GM12878 (cell line): ENCODE data around the gene MAGI2. TPM values are rescaled to one million over a fixed set of nuclear protein-coding genes. Genes with fewer than 3 reads are reported as not detected.

Experiments used
- ATAC-seq: fragments of 200-7000 bp; cut with Tn5 transposase; 3 replicates; pipeline ENCODE4 v1.9.1; 2020; ENCODE audit warnings: mild to moderate bottlenecking, moderate library complexity
- BruUV-seq: library from RNA; stranded (reverse); fragments of 400-500 nt; replicated peaks from 2 replicates; lab custom pipeline; 2021; lab: Mats Ljungman, UMichigan
- CTCF ChIA-PET: fragments of 300-600 bp; sonication (Branson Sonifier 250); formaldehyde crosslinking; extraction: SDS; loops from one replicate; lab custom pipeline; 2021; ENCODE audit warnings: inconsistent platforms; lab: Yijun Ruan, JAX
- POLR2A ChIA-PET: fragments of 350-600 bp; formaldehyde crosslinking; extraction: SDS; loops from one replicate; lab custom pipeline; 2021; ENCODE audit warnings: inconsistent platforms; lab: Charles Lee
- RAD21 ChIA-PET: fragments of 300-600 bp; sonication (Branson Sonifier 250); formaldehyde crosslinking; loops from one replicate; lab custom pipeline; 2023; ENCODE audit warnings: antibody characterized with exemption; ENCODE audit not compliant: unreplicated experiment; lab: Charles Lee
- SMC1A ChIA-PET: fragments of 300-600 bp; sonication (Branson Sonifier 250); formaldehyde crosslinking; loops from one replicate; lab custom pipeline; 2023; ENCODE audit not compliant: unreplicated experiment, uncharacterized antibody; lab: Charles Lee
- DNase-seq: peaks from one replicate; pipeline ENCODE4 v3.0.0-alpha.2; 2011; ENCODE audit warnings: low read depth, low spot score
- FAIRE-seq: peaks from 3 replicates; lab custom pipeline; 2011; peaks lifted over from hg19 to GRCh38; lab: Jason Lieb, UNC
- H2AFZ ChIP-seq: 2 replicates; pipeline ENCODE4 v1.6.0; 2011; ENCODE audit warnings: low read depth, low read length, control low read depth; ENCODE audit not compliant: control insufficient read depth
- H3K27ac ChIP-seq: 2 replicates; pipeline ENCODE4 v1.5.1; 2011; ENCODE audit warnings: control low read depth; ENCODE audit not compliant: control insufficient read depth, insufficient read depth
- H3K27me3 ChIP-seq, 2 experiments: replicated peaks in 1 of 2; 2 replicates each; pipeline versions ENCODE4 v1.6.0 to v1.6.1; 2011; ENCODE audit warnings: low read length in 1 of 2; ENCODE audit not compliant: control insufficient read depth in 2 of 2, insufficient read depth in 2 of 2
- H3K36me3 ChIP-seq, 2 experiments: 2 replicates each; pipeline ENCODE4 v1.5.1; 2011; ENCODE audit warnings: low read length in 1 of 2; ENCODE audit not compliant: control insufficient read depth in 2 of 2, insufficient read depth in 2 of 2
- H3K4me1 ChIP-seq: 2 replicates; pipeline ENCODE4 v1.6.1; 2011; ENCODE audit warnings: mild to moderate bottlenecking, low read length, moderate library complexity, mixed read lengths; ENCODE audit not compliant: control insufficient read depth, insufficient read depth
- H3K4me2 ChIP-seq: 2 replicates; pipeline ENCODE4 v1.6.0; 2011; ENCODE audit warnings: control low read depth; ENCODE audit not compliant: control insufficient read depth, insufficient read depth
- H3K4me3 ChIP-seq: fragments of 200-600 bp; sonication (generic); 2 replicates; pipeline ENCODE4 v1.5.1; 2016
- H3K79me2 ChIP-seq: 2 replicates; pipeline ENCODE4 v1.6.0; 2011; ENCODE audit warnings: low read length; ENCODE audit not compliant: control insufficient read depth, insufficient read depth
- H3K9ac ChIP-seq: 2 replicates; pipeline ENCODE4 v1.8.0; 2011; ENCODE audit warnings: low read length, control low read depth, mixed read lengths; ENCODE audit not compliant: control insufficient read depth, insufficient read depth
- H3K9me3 ChIP-seq: replicated peaks from 3 replicates; pipeline ENCODE4 v1.5.1; 2011; ENCODE audit warnings: mild to moderate bottlenecking, low read length; ENCODE audit not compliant: control insufficient read depth, insufficient read depth
- H4K20me1 ChIP-seq: 2 replicates; pipeline ENCODE4 v1.6.0; 2011; ENCODE audit not compliant: control insufficient read depth, insufficient read depth
- BHLHE40 ChIP-seq, 2 experiments: fragments of 450-650 bp in 1 of 2; IDR thresholded peaks; 2 replicates each; pipeline ENCODE4 v1.6.1; 2011 to 2017; ENCODE audit warnings: low read depth in 2 of 2, borderline replicate concordance in 1 of 2, improper control_type of control experiment in 1 of 2, low read length in 1 of 2, mild to moderate bottlenecking in 1 of 2
- BRCA1 ChIP-seq: IDR thresholded peaks from 2 replicates; pipeline ENCODE4 v1.6.1; 2011; ENCODE audit warnings: low read depth, low read length, improper control_type of control experiment
- CREB1 ChIP-seq: IDR thresholded peaks from 2 replicates; pipeline ENCODE4 v1.6.1; 2012; ENCODE audit warnings: low read depth, mild to moderate bottlenecking, inconsistent platforms
- CREM ChIP-seq: IDR thresholded peaks from 2 replicates; pipeline ENCODE4 v1.6.1; 2014; ENCODE audit warnings: antibody characterized with exemption, low read depth
- ESRRA ChIP-seq: IDR thresholded peaks from 2 replicates; pipeline ENCODE4 v1.6.1; 2012; ENCODE audit warnings: mild to moderate bottlenecking, low read length, improper control_type of control experiment
- GATAD2B ChIP-seq: fragments of 450-650 bp; conservative IDR thresholded peaks from 2 replicates; pipeline ENCODE4 v1.6.1; 2017; ENCODE audit warnings: low read depth, mild to moderate bottlenecking, moderate library complexity
- HDAC2 ChIP-seq: fragments of 200-600 bp; sonication (generic); IDR thresholded peaks from 2 replicates; pipeline ENCODE4 v1.6.1; 2017
- MYC ChIP-seq: IDR thresholded peaks from 2 replicates; pipeline ENCODE4 v1.6.1; 2011; ENCODE audit warnings: mild to moderate bottlenecking, low read length, moderate library complexity, inconsistent platforms; ENCODE audit not compliant: insufficient read depth, insufficient replicate concordance, insufficient read length, severe bottlenecking
- NFXL1 ChIP-seq: fragments of 450-650 bp; IDR thresholded peaks from 2 replicates; pipeline ENCODE4 v1.6.1; 2017; ENCODE audit warnings: antibody characterized with exemption, mild to moderate bottlenecking, borderline replicate concordance
- NR2C1 ChIP-seq: fragments of 450-650 bp; IDR thresholded peaks from 2 replicates; pipeline ENCODE4 v1.6.1; 2017; ENCODE audit warnings: antibody characterized with exemption, mild to moderate bottlenecking, moderate library complexity
- SPI1 ChIP-seq: IDR thresholded peaks from 2 replicates; pipeline ENCODE4 v1.6.1; 2011; ENCODE audit warnings: low read depth, mild to moderate bottlenecking, low read length, moderate library complexity, borderline replicate concordance; ENCODE audit not compliant: insufficient read depth
- SREBF1 ChIP-seq: IDR thresholded peaks from 2 replicates; pipeline ENCODE4 v1.6.1; 2012; ENCODE audit warnings: mild to moderate bottlenecking, low read length
- YBX1 ChIP-seq: fragments of 450-650 bp; IDR thresholded peaks from 2 replicates; pipeline ENCODE4 v1.6.1; 2016; ENCODE audit warnings: antibody characterized with exemption
- ZNF24 ChIP-seq: fragments of 450-650 bp; IDR thresholded peaks from 2 replicates; pipeline ENCODE4 v1.6.1; 2017; ENCODE audit warnings: antibody characterized with exemption, mild to moderate bottlenecking
- ZNF384 ChIP-seq: IDR thresholded peaks from 2 replicates; pipeline ENCODE4 v1.6.1; 2012; ENCODE audit warnings: low read depth, mild to moderate bottlenecking, low read length, improper control_type of control experiment, borderline replicate concordance
- WGBS: methylation state at CpG from one replicate; pipeline ENCODE4 v1.1.6; 2016; ENCODE audit warnings: low lambda C conversion rate; ENCODE audit not compliant: insufficient replicate concordance, insufficient coverage; ENCODE audit errors: missing lambda C conversion rate; 5-methylcytosine and 5-hydroxymethylcytosine counted together
- in situ Hi-C: fragments of 300-500 bp; cut with MboI; formaldehyde crosslinking; loops from 9 replicates; pipeline ENCODE4 v1.14.3; 2018; ENCODE audit warnings: mixed read lengths
- intact Hi-C: fragments of 100-400 bp; cut with micrococcal nuclease; formaldehyde crosslinking; loops from one replicate; pipeline ENCODE4 v1.14.2; 2022; ENCODE audit not compliant: unreplicated experiment
- polyA plus RNA-seq, 11 experiments: library from polyadenylated mRNA; depleted of rRNA in 4 of 11; unstranded in 6 of 11; stranded (reverse) in 5 of 11; fragments of >200 nt; fragmentation: Nextera tagmentation in 4 of 11; fragmentation: Illumina TruSeq in 1 of 11; extraction: Ambion mirVana in 4 of 11; extraction: Trizol in 1 of 11; gene quantifications; 1 replicate in 1 of 11; 2 replicates in 10 of 11; pipeline versions ENCODE4 v1.2.1 to v1.2.3, GENCODE V29; 2011 to 2016; ENCODE audit warnings: inconsistent platforms in 2 of 11, missing spikeins in 2 of 11, low read depth in 1 of 11
- total RNA-seq, 4 experiments: library from RNA; depleted of rRNA in 3 of 4; stranded (reverse); fragments of >200 nt in 3 of 4; fragmentation: Illumina TruSeq in 1 of 4; extraction: Trizol in 1 of 4; gene quantifications; 2 replicates each; pipeline versions ENCODE4 v1.2.1 to v1.2.3, GENCODE V29; 2013 to 2021
- TF ChIP-seq, protein P1 (sequence below): IDR thresholded peaks from 2 replicates; pipeline ENCODE4 v1.6.1; 2011; ENCODE audit warnings: mild to moderate bottlenecking, low read depth, low read length, moderate library complexity; ENCODE audit not compliant: insufficient replicate concordance
- TF ChIP-seq, protein P2 (sequence below): fragments of 450-650 bp; IDR thresholded peaks from 2 replicates; pipeline ENCODE4 v1.6.1; 2016; ENCODE audit warnings: mild to moderate bottlenecking

MAGI2 gene
- total and polyA plus RNA-seq, 10 of the 15 experiments (the other 5 are each of a cell fraction or from before 2014, with no cell fraction given), result 0.01 to 0.31 (median 0.05) TPM; not detected in 2

DNA sequence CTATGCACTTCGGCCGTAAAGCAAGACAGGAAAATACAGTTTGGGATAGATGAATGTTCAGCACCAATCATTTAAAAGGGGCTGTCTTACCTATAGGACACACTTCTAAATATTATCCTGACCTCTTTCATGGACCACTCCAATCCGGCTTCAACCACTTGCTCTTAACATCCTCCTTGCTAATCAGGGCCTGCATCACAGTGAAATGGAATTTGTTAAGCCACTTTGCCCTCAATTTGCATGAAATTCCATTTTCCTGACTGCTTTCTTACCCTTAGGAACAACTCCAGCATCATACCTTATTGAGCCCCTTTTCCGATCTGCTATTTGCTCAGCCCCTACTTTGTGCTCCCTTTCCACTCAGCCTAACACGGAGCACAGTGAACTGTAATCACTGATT, 987.6 kb downstream of the MAGI2 start:
- intact Hi-C loops, result no loop called here
- POLR2A ChIA-PET, result no interaction called here
- no peak for FAIRE-seq
- Histone ChIP-seq H3K4me3 (no peak overlapping the region), H3K27me3 (no peaks in the 10 kb centered on the region; a peak in 1 of 4 replicates), H3K36me3 (no peaks in the 10 kb centered on the region), H3K4me1 (no peaks in the 10 kb centered on the region), H3K9ac (no peak overlapping the region), H3K9me3 (no peaks in the 10 kb centered on the region), H3K79me2 (no peaks in the 10 kb centered on the region), H4K20me1 (no peaks in the 10 kb centered on the region), H3K27ac (no peak overlapping the region)
- RAD21 ChIA-PET, result no interaction called here
- CTCF ChIA-PET, result no interaction called here
- no TSS peak for BruUV-seq
- SMC1A ChIA-PET, result no interaction called here
- ATAC-seq, result no peak
- DNase-seq, result no peak
- TF ChIP-seq ESRRA, result no peak
- no peak for TF ChIP-seq CREM
- no peak for TF ChIP-seq BHLHE40 (IDR thresholded peaks at IDR 0.05; ENCODE audit: borderline replicate concordance in 1 of 2, low read depth in 2 of 2, low read length in 1 of 2)
- no peak for TF ChIP-seq CREB1
- TF ChIP-seq, all 136 proteins: peak for 0
- Histone ChIP-seq H2AFZ (no peak overlapping the region), H3K4me2 (no peak overlapping the region)
- in situ Hi-C loops, result no loop called here
- WGBS, result 34% methylated on average over 5 of the region's 5 CpGs

DNA sequence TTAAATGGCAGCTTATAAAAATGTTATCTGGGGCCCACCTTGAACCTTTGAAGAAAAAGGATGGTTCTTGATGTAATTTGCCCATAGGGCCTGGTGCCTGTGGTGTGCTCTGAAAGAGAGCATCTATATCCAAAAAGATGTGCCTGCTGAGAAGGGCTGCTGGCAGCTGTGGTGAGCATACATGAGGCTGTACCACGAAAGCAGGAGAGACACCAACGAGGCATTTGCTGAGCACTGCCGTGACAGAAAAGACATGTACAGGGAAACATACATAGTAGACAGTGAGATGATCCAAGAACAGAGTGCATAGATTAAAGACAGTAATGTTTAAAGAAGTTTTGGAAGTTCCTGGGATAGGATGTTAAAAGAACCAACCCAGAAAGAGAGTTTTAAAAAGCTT, 990.4 kb downstream of the MAGI2 start:
- H3K27ac ChIP-seq, result no peak overlapping the region
- ChIA-PET RAD21 (no interaction called here), SMC1A (no interaction called here), CTCF (no interaction called here), POLR2A (no interaction called here)
- no peaks in the 10 kb centered on the region; a peak in 1 of 4 replicates for H3K27me3 ChIP-seq
- H4K20me1 ChIP-seq, result no peaks in the 10 kb centered on the region
- DNase-seq (no peak), FAIRE-seq (no peak), ATAC-seq (no peak)
- no peaks in the 10 kb centered on the region for H3K36me3 ChIP-seq
- no TSS peak for BruUV-seq
- no peaks in the 10 kb centered on the region for H3K4me1 ChIP-seq
- no peaks in the 10 kb centered on the region for H3K9me3 ChIP-seq
- 18% methylated on average over 3 of the region's 3 CpGs for WGBS
- no peak overlapping the region for H3K4me3 ChIP-seq
- in situ Hi-C loops (no loop called here), intact Hi-C loops (no loop called here)
- H2AFZ ChIP-seq, result no peak overlapping the region
- no peaks in the 10 kb centered on the region for H3K79me2 ChIP-seq
- H3K9ac ChIP-seq, result no peak overlapping the region
- no peak overlapping the region for H3K4me2 ChIP-seq
- TF ChIP-seq MYC, result no peak
- TF ChIP-seq SREBF1, result no peak
- TF ChIP-seq BRCA1, result no peak
- TF ChIP-seq, protein P1, sequence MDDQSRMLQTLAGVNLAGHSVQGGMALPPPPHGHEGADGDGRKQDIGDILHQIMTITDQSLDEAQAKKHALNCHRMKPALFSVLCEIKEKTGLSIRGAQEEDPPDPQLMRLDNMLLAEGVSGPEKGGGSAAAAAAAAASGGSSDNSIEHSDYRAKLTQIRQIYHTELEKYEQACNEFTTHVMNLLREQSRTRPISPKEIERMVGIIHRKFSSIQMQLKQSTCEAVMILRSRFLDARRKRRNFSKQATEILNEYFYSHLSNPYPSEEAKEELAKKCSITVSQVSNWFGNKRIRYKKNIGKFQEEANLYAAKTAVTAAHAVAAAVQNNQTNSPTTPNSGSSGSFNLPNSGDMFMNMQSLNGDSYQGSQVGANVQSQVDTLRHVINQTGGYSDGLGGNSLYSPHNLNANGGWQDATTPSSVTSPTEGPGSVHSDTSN, result no peak
- TF ChIP-seq ZNF24, result no peak
- no peak for TF ChIP-seq YBX1
- no peak for TF ChIP-seq ZNF384
- TF ChIP-seq, protein P2, sequence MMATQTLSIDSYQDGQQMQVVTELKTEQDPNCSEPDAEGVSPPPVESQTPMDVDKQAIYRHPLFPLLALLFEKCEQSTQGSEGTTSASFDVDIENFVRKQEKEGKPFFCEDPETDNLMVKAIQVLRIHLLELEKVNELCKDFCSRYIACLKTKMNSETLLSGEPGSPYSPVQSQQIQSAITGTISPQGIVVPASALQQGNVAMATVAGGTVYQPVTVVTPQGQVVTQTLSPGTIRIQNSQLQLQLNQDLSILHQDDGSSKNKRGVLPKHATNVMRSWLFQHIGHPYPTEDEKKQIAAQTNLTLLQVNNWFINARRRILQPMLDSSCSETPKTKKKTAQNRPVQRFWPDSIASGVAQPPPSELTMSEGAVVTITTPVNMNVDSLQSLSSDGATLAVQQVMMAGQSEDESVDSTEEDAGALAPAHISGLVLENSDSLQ, result no peak
- TF ChIP-seq GATAD2B, result no peak
- TF ChIP-seq SPI1, result no peak
- no peak for TF ChIP-seq NR2C1
- no peak for TF ChIP-seq NFXL1
- no peak for TF ChIP-seq HDAC2
